ENCODE data around the gene EPHA3. TPM values are rescaled to one million over a fixed set of nuclear protein-coding genes. Genes with fewer than 3 reads are reported as not detected.

Gene EPHA3
- total RNA-seq, 1 donor from 2014 or later: 24.6 TPM

DNA sequence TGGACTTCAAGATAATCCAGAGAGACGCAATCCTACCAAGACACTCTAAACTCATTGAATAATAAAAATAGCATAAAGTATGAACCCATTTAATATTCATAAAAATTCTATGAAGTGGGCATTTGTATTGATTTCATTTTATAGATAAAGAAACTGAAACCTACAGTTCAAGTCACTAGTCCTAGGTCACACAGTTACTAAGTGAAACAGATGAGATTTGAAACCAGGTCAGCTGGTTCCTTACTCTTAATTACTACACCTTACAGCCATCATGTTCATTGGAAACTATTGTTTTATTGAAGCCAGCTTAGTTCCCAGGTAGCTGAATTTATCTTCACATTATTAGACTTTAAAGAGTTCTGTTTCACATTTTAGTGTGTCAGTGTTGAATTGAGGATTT, 158.7 kb downstream of the EPHA3 start:
- TF ChIP-seq, protein P1, sequence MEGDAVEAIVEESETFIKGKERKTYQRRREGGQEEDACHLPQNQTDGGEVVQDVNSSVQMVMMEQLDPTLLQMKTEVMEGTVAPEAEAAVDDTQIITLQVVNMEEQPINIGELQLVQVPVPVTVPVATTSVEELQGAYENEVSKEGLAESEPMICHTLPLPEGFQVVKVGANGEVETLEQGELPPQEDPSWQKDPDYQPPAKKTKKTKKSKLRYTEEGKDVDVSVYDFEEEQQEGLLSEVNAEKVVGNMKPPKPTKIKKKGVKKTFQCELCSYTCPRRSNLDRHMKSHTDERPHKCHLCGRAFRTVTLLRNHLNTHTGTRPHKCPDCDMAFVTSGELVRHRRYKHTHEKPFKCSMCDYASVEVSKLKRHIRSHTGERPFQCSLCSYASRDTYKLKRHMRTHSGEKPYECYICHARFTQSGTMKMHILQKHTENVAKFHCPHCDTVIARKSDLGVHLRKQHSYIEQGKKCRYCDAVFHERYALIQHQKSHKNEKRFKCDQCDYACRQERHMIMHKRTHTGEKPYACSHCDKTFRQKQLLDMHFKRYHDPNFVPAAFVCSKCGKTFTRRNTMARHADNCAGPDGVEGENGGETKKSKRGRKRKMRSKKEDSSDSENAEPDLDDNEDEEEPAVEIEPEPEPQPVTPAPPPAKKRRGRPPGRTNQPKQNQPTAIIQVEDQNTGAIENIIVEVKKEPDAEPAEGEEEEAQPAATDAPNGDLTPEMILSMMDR (conservative IDR thresholded peaks at IDR 0.05): no peak
- peaks cover 2% of the 10 kb centered on the region for H3K36me3 Mint-ChIP-seq (ENCODE audit: low read depth)
- no peak for DNase-seq (ENCODE audit: low read depth, low spot score)
- no peaks in the 10 kb centered on the region for H3K9me3 Mint-ChIP-seq
- H3K4me1 Mint-ChIP-seq: peaks cover 35% of the 10 kb centered on the region
- H3K4me3 Mint-ChIP-seq: no peak overlapping the region
- no peak overlapping the region for H3K27ac Mint-ChIP-seq (ENCODE audit: unreplicated experiment)
- H3K27me3 Mint-ChIP-seq (ENCODE audit: low read depth): no peaks in the 10 kb centered on the region

DNA sequence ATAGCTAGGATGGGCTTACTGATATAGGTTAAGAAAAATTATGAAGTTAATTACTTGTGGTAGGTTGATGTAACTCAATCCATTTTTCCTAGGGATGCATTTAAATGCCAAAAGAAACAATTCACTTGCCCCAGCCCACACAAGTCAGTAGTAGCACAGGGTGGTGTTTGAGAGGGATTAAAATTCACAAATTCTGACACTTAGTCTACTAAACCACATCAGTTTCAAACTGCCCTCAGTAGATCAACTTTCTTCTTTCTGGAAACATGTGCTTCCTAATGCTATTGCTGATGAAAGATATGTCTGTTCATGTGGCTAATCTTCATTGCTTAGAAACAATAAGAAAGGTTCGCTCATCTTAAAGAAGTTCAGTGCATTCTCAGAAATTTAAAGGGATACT, 160.6 kb downstream of the EPHA3 start:
- TF ChIP-seq, protein P1 (conservative IDR thresholded peaks at IDR 0.05): no peak
- Mint-ChIP-seq H3K9me3 (no peaks in the 10 kb centered on the region), H3K36me3 (ENCODE audit: low read depth) (peaks cover 2% of the 10 kb centered on the region), H3K27me3 (ENCODE audit: low read depth) (no peaks in the 10 kb centered on the region), H3K27ac (ENCODE audit: unreplicated experiment) (no peak overlapping the region), H3K4me1 (peaks cover 26% of the 10 kb centered on the region), H3K4me3 (no peak overlapping the region)
- DNase-seq (ENCODE audit: low read depth, low spot score): no peak

DNA sequence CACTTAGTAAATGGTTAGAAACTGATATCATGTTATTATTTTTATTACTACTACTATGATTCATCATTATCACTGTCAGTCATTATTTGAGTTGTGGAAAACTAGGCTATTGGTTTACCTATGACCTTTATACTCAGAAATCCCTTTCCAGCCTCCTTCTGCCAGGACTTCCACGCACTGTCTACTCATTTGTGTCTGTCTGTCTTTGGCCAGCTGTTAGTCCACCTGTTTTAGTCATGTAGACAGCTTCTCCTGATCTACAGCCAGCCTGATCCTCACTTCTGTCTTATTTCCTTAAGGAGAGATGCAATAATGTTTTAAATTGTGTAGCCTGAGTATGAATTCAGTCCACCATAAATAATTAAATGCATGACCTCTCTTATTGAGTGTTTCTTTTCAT, 162.8 kb downstream of the EPHA3 start:
- H3K9me3 Mint-ChIP-seq: no peaks in the 10 kb centered on the region
- H3K27ac Mint-ChIP-seq (ENCODE audit: unreplicated experiment): no peak overlapping the region
- TF ChIP-seq, protein P1 (conservative IDR thresholded peaks at IDR 0.05): no peak
- H3K36me3 Mint-ChIP-seq (ENCODE audit: low read depth): no peaks in the 10 kb centered on the region
- peaks cover 17% of the 10 kb centered on the region for H3K4me1 Mint-ChIP-seq
- H3K4me3 Mint-ChIP-seq: no peak overlapping the region
- no peak for DNase-seq (ENCODE audit: low read depth, low spot score)
- no peaks in the 10 kb centered on the region for H3K27me3 Mint-ChIP-seq (ENCODE audit: low read depth)

DNA sequence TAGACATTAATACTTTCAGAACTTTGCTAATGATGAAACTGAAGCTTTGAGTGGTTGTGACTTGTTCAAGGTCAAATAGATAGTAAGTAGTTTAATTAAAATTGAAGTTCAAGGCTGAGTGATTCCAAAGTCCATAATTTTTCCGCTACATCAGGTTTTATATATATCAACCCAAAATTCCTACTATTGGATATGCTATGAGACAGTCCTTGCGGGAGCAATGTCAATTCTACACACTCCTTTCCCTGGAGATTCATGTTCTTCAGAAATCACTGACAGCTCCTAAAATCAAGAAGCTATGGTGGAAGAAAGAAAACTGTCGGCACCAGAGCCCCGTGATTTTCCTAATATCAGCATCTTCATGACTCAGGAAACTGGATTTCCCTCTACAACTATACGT, 167.6 kb downstream of the EPHA3 start:
- TF ChIP-seq, protein P1 (conservative IDR thresholded peaks at IDR 0.05): no peak

DNA sequence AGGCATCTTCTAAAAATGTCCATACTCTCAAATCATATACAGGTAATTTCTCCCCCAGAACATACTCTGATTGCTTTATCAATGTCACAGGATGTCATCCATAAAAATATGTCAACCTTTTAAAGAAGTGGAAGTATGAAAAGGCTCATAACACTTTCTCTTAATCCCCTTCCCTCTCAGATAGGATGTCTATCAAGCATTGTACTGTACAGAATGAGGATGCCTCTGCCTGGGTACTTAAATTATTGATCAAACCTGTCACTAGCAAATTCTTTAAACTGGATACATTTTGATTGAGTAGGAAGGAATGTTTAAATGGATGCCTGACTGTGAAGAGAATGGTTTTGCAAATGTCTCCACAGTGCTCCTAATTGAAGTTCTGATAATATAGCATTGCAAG, 168.7 kb downstream of the EPHA3 start:
- Mint-ChIP-seq H3K4me3 (no peak overlapping the region), H3K36me3 (ENCODE audit: low read depth) (no peaks in the 10 kb centered on the region)
- no peak for DNase-seq (ENCODE audit: low read depth, low spot score)

More for the DNA sequence above, 167.6 kb downstream of the EPHA3 start:
- H3K36me3 Mint-ChIP-seq (ENCODE audit: low read depth): no peaks in the 10 kb centered on the region
- no peaks in the 10 kb centered on the region for H3K9me3 Mint-ChIP-seq
- no peak overlapping the region for H3K4me3 Mint-ChIP-seq
- peaks cover 16% of the 10 kb centered on the region for H3K4me1 Mint-ChIP-seq
- no peaks in the 10 kb centered on the region for H3K27me3 Mint-ChIP-seq (ENCODE audit: low read depth)
- DNase-seq (ENCODE audit: low read depth, low spot score): no peak
- H3K27ac Mint-ChIP-seq (ENCODE audit: unreplicated experiment): no peak overlapping the region

More for the DNA sequence above, 168.7 kb downstream of the EPHA3 start:
- Mint-ChIP-seq H3K9me3 (no peaks in the 10 kb centered on the region), H3K27me3 (ENCODE audit: low read depth) (no peaks in the 10 kb centered on the region), H3K4me1 (peaks cover 12% of the 10 kb centered on the region), H3K27ac (ENCODE audit: unreplicated experiment) (no peak overlapping the region)
- TF ChIP-seq, protein P1 (conservative IDR thresholded peaks at IDR 0.05): no peak

Data from neural crest cell (in vitro differentiated cells).